Trophoblast cell (in vitro differentiated cells and primary cell): ENCODE results near the gene TPRG1.

Experiments
- DNase-seq, 2 donors: peaks; one replicate each; pipeline ENCODE4 v3.0.0-alpha.2; 2016
- H2AFZ ChIP-seq: 2 replicates; pipeline ENCODE4 v1.6.1; 2013; ENCODE audit warnings: low read length, moderate library complexity, mild to moderate bottlenecking; ENCODE audit not compliant: insufficient read depth, poor library complexity
- H2AK5ac ChIP-seq: 2 replicates; pipeline ENCODE4 v1.6.1; 2013; ENCODE audit warnings: mild to moderate bottlenecking, low read length
- H2BK120ac ChIP-seq: 2 replicates; pipeline ENCODE4 v1.6.1; 2013; ENCODE audit warnings: low read length, mild to moderate bottlenecking, moderate library complexity; ENCODE audit not compliant: insufficient read depth, poor library complexity
- H2BK12ac ChIP-seq: 2 replicates; pipeline ENCODE4 v1.6.1; 2013; ENCODE audit warnings: mild to moderate bottlenecking, low read length, moderate library complexity
- H2BK5ac ChIP-seq: 2 replicates; pipeline ENCODE4 v1.6.1; 2013; ENCODE audit warnings: low read length, low read depth, moderate library complexity, mild to moderate bottlenecking; ENCODE audit not compliant: poor library complexity
- H3K14ac ChIP-seq: 2 replicates; pipeline ENCODE4 v1.6.1; 2013; ENCODE audit warnings: mild to moderate bottlenecking, low read length
- H3K18ac ChIP-seq: 2 replicates; pipeline ENCODE4 v1.6.1; 2013; ENCODE audit warnings: mild to moderate bottlenecking, low read length
- H3K23ac ChIP-seq: 2 replicates; pipeline ENCODE4 v1.6.1; 2013; ENCODE audit warnings: low read length
- H3K27ac ChIP-seq: 2 replicates; pipeline ENCODE4 v1.5.1; 2013; ENCODE audit warnings: low read depth, mild to moderate bottlenecking, inconsistent platforms, low read length, moderate library complexity
- H3K27me3 ChIP-seq: 2 replicates; pipeline ENCODE4 v1.6.1; 2013; ENCODE audit warnings: inconsistent platforms, mild to moderate bottlenecking, low read length, moderate library complexity; ENCODE audit not compliant: insufficient read depth
- H3K36me3 ChIP-seq, 2 experiments: 1 replicate in 1 of 2; 2 replicates in 1 of 2; pipeline ENCODE4 v1.6.1; 2013; ENCODE audit warnings: low read length in 2 of 2, mild to moderate bottlenecking in 2 of 2, moderate library complexity in 1 of 2; ENCODE audit not compliant: insufficient read depth in 2 of 2, control insufficient read depth in 1 of 2
- H3K4ac ChIP-seq: 2 replicates; pipeline ENCODE4 v1.6.1; 2013; ENCODE audit warnings: low read depth, mild to moderate bottlenecking, low read length, moderate library complexity
- H3K4me1 ChIP-seq, 2 experiments: 1 replicate in 1 of 2; 2 replicates in 1 of 2; pipeline ENCODE4 v1.6.1; 2013; ENCODE audit warnings: low read length in 2 of 2, mild to moderate bottlenecking in 2 of 2, moderate library complexity in 1 of 2; ENCODE audit not compliant: insufficient read depth in 2 of 2, control insufficient read depth in 1 of 2
- H3K4me2 ChIP-seq: 2 replicates; pipeline ENCODE4 v1.6.1; 2013; ENCODE audit warnings: inconsistent platforms, mild to moderate bottlenecking, low read length, moderate library complexity
- H3K4me3 ChIP-seq: 2 replicates; pipeline ENCODE4 v1.5.1; 2013; ENCODE audit warnings: mild to moderate bottlenecking, low read depth, low read length, inconsistent platforms
- H3K79me1 ChIP-seq: one replicate; pipeline ENCODE4 v1.6.1; 2013; ENCODE audit warnings: low read length
- H3K79me2 ChIP-seq: 2 replicates; pipeline ENCODE4 v1.6.1; 2013; ENCODE audit warnings: low read length, mild to moderate bottlenecking; ENCODE audit not compliant: control insufficient read depth, insufficient read depth, poor library complexity
- H3K9ac ChIP-seq: 2 replicates; pipeline ENCODE4 v1.6.1; 2013; ENCODE audit warnings: mild to moderate bottlenecking, low read length
- H3K9me3 ChIP-seq: 2 replicates; pipeline ENCODE4 v1.6.1; 2013; ENCODE audit warnings: low read depth, mild to moderate bottlenecking, control low read depth, inconsistent platforms, low read length; ENCODE audit not compliant: insufficient read depth
- H4K12ac ChIP-seq: 2 replicates; pipeline ENCODE4 v1.6.1; 2013; ENCODE audit warnings: low read depth, mild to moderate bottlenecking, low read length, moderate library complexity
- H4K8ac ChIP-seq: 2 replicates; pipeline ENCODE4 v1.6.1; 2013; ENCODE audit warnings: low read depth, mild to moderate bottlenecking, low read length, moderate library complexity
- H4K91ac ChIP-seq: one replicate; pipeline ENCODE4 v1.6.1; 2013; ENCODE audit warnings: low read depth, mild to moderate bottlenecking, low read length, moderate library complexity
- WGBS: extraction: QIAGEN DNeasy Blood & Tissue Kit; methylation state at CpG from one replicate; pipeline ENCODE4 v1.1.7; 2013; ENCODE audit warnings: missing lambda C conversion rate; ENCODE audit not compliant: insufficient read length, insufficient coverage; ENCODE audit errors: extremely low coverage; 5-methylcytosine and 5-hydroxymethylcytosine counted together

Gene TPRG1

GRCh38 chr3:189282189-189282588 is 110.4 kb downstream of the TPRG1 start:
- no CpG with 5 or more reads among the region's 3 CpGs for WGBS
- H4K8ac ChIP-seq: no peak overlapping the region
- peaks cover 0 to 5% of the 10 kb centered on the region in 2 experiments for H3K4me1 ChIP-seq

GRCh38 chr3:189282741-189283140 is 111.0 kb downstream of the TPRG1 start:
- Histone ChIP-seq H3K4ac (no peak overlapping the region), H3K36me3 (no peaks in the 10 kb centered on the region), H2BK120ac (no peak overlapping the region), H2AK5ac (no peak overlapping the region), H3K79me1 (no peaks in the 10 kb centered on the region), H3K9me3 (no peaks in the 10 kb centered on the region), H3K4me1 (peaks cover 0 to 5% of the 10 kb centered on the region in 2 experiments), H3K4me2 (no peak overlapping the region), H3K4me3 (no peak overlapping the region), H3K18ac (no peak overlapping the region), H3K14ac (no peak overlapping the region), H4K91ac (no peak overlapping the region), H2BK12ac (no peak overlapping the region), H4K8ac (no peak overlapping the region), H4K12ac (no peak overlapping the region), H3K79me2 (no peaks in the 10 kb centered on the region), H2AFZ (no peak overlapping the region), H3K27ac (no peak overlapping the region), H2BK5ac (no peak overlapping the region), H3K27me3 (no peaks in the 10 kb centered on the region), H3K23ac (no peak overlapping the region), H3K9ac (no peak overlapping the region)
- 100% methylated on average over 1 of the region's 3 CpGs for WGBS
- no peak for DNase-seq

More at GRCh38 chr3:189282189-189282588, 110.4 kb downstream of the TPRG1 start:
- Histone ChIP-seq H3K18ac (no peak overlapping the region), H2BK5ac (no peak overlapping the region), H3K36me3 (no peaks in the 10 kb centered on the region), H4K12ac (no peak overlapping the region), H3K79me2 (no peaks in the 10 kb centered on the region), H3K23ac (no peak overlapping the region), H4K91ac (no peak overlapping the region), H3K79me1 (no peaks in the 10 kb centered on the region), H3K27ac (no peak overlapping the region), H3K27me3 (no peaks in the 10 kb centered on the region), H3K4ac (no peak overlapping the region), H3K4me3 (no peak overlapping the region), H3K9me3 (no peaks in the 10 kb centered on the region), H3K14ac (no peak overlapping the region), H3K4me2 (no peak overlapping the region), H2AFZ (no peak overlapping the region), H2BK120ac (no peak overlapping the region), H2BK12ac (no peak overlapping the region), H3K9ac (no peak overlapping the region), H2AK5ac (no peak overlapping the region)
- no peak for DNase-seq

- no peak overlapping the region for H3K9ac ChIP-seq
- H3K27ac ChIP-seq: no peak overlapping the region
- H3K36me3 ChIP-seq: no peaks in the 10 kb centered on the region
- H3K79me1 ChIP-seq: no peaks in the 10 kb centered on the region
- no peaks in the 10 kb centered on the region for H3K27me3 ChIP-seq
- no peak overlapping the region for H2AK5ac ChIP-seq
- H4K8ac ChIP-seq: no peak overlapping the region
- H3K4me2 ChIP-seq: no peak overlapping the region
- no peak overlapping the region for H4K12ac ChIP-seq
- no peak overlapping the region for H4K91ac ChIP-seq
- H3K4ac ChIP-seq: no peak overlapping the region
- H2BK5ac ChIP-seq: no peak overlapping the region
- no peak overlapping the region for H2BK12ac ChIP-seq
- DNase-seq: no peak
- H2AFZ ChIP-seq: no peak overlapping the region
- no peak overlapping the region for H3K4me3 ChIP-seq
- no peak overlapping the region for H3K23ac ChIP-seq
- no peak overlapping the region for H2BK120ac ChIP-seq
- H3K18ac ChIP-seq: no peak overlapping the region
- no peaks in the 10 kb centered on the region for H3K79me2 ChIP-seq
- no peaks in the 10 kb centered on the region for H3K9me3 ChIP-seq
- H3K4me1 ChIP-seq: no peaks in the 10 kb centered on the region
- H3K14ac ChIP-seq: no peak overlapping the region
These were observed 114.4 kb downstream of the TPRG1 start for GRCh38 chr3:189286188-189286587.

GRCh38 chr3:189286916-189287315 is 115.1 kb downstream of the TPRG1 start:
- Histone ChIP-seq H3K4ac (no peak overlapping the region), H2AK5ac (no peak overlapping the region), H4K8ac (no peak overlapping the region), H3K27me3 (no peaks in the 10 kb centered on the region), H2BK12ac (no peak overlapping the region), H3K23ac (no peak overlapping the region), H3K4me2 (no peak overlapping the region), H3K4me1 (no peaks in the 10 kb centered on the region), H2AFZ (no peak overlapping the region), H3K36me3 (no peaks in the 10 kb centered on the region), H3K79me1 (no peaks in the 10 kb centered on the region), H4K91ac (no peak overlapping the region), H3K9me3 (no peaks in the 10 kb centered on the region), H3K27ac (no peak overlapping the region), H3K79me2 (no peaks in the 10 kb centered on the region), H3K4me3 (no peak overlapping the region), H2BK5ac (no peak overlapping the region), H2BK120ac (no peak overlapping the region), H3K9ac (no peak overlapping the region), H4K12ac (no peak overlapping the region), H3K14ac (no peak overlapping the region), H3K18ac (no peak overlapping the region)
- WGBS: no CpG with 5 or more reads among the region's 5 CpGs
- no peak for DNase-seq
